Hematopoietic multipotent progenitor cell treated with erythropoietin and hydrocortisone succinate and interleukin-3 and kit ligand, for 4 days (in vitro differentiated cells): ENCODE data around the gene CHRND.

Experiments
- DNase-seq: peaks from one replicate; pipeline ENCODE4 v3.0.0-alpha.2; 2015

The CHRND gene

DNA sequence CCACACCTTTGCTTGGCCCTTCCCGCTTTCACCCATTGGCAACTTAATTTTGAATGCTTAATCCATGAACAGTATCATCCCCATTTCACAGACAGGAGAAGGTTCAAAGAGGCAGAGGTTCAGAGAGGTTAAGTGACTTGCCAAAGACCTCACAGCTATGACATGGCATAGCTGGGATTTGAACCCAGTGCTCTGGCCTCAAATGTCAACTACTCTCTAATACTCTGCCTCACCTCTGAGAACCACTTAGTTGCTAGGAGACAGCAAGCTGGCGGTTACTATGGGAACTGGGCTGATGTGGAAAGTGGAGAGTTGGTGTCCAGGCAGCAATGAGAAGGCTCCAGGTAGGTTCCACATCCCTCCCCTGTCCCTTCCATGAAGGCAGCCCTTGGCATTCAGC is 21.5 kb upstream of the CHRND start:
- no peak for DNase-seq

DNA sequence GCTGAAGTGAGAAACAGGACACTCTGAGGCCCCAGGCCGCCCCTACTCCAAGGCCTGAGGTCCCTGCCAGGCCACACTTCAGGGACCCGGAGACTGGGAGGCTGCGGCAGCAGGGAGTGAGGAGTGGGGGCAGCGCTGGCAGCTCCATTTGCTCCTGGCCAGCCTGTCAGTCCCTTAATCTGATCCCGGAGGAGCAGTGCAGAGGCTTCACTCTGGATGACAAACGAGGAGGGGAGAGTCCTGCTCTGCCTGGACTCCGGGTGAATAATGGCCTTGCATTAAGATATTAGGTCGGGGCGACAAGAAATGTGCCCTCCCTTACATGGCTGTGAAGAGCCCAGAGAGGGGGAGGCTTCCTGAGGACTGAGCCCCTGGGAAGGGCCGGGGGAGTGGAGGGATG is 20.1 kb upstream of the CHRND start:
- DNase-seq = no peak

DNA sequence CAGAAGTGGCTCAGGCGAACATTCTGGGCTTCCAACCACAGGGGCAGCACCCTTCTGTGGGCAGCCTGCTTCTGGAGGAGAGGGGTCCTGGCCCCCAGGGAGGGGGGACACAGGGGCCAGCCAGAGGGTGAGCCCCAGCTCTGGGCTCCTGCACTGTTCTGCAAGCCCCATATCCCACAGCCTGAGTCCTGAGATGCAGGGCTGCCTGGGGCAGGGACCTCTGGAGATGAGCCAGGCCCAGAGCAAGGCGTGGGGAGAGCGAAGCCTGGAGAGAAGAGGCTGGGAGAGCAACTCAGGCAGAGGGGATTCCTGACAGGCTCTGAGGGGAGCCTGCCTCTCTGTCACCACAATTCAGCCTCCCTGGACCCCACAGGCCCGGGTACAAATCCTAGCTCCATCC is 19.3 kb upstream of the CHRND start:
- no peak for DNase-seq

GRCh38 chr2:232508251-232508650 is 17.7 kb upstream of the CHRND start:
- no peak for DNase-seq

DNA sequence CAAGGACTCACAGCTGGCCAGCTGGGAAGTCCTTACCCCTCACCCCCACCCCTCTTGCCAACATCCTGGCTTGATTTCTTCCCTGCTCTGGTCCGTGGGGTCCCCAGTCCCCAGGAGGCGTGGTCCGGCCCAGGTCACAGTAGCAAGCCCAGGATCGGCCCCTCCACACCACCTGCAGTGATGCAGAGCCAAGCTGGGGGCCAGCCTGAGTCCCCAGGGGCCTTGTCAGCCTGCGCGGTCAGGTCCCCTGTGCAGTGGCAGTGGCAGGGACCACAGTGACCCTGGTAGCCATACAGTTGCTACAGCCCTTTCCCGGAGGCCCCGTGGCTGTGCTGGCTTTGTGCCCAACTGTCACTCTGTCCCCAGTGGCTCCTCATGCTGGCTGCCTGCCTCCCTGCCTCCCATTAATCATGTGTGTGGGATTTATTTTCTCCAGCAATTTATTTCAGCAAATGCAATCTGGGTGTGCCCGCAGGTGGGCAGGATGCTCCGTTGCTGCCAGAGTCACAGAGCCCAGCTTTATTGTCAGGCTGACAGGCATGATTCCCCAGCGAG is 14.5 kb upstream of the CHRND start:
- no peak for DNase-seq

DNA sequence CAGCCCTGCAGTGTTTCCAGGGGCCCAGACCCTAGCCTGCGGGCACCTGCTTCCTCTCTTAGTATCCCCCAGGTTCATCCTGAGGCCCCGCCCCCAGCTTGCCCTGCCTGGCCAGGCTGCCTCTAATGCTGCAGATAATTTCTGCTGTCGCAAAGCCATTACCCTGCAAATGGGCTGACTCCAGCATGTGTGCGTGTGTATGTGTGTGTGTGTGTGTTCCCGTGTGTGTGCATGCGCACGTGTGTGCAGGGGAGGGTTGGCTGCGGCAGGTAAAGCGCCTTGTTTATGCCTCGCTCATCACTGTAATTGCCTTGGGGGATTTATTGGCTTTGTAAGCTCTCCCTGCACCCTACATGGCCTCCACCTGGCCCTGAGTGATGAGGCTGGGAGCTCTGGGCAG is 13.4 kb upstream of the CHRND start:
- no peak for DNase-seq

GRCh38 chr2:232513353-232513752 is 12.6 kb upstream of the CHRND start:
- DNase-seq = no peak

DNA sequence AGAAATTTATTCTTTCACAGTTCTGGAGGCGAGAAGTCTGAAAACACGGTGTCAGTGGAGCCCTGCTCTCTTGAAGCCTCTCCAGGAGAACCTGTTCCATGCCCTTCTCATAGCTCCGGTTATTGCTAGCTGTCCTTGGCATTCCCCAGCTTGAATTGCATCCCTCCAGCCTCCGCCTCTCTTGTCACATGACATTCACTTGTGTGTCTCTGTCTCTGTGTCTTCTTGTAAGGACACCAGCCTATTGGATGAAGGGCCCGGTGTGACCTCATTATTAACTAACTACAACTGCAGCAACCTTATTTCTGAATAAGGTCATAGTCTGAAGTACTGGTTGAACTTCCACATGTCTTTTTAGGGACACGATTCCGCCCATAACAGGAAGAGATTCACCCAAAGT is 10.3 kb upstream of the CHRND start:
- DNase-seq = no peak

DNA sequence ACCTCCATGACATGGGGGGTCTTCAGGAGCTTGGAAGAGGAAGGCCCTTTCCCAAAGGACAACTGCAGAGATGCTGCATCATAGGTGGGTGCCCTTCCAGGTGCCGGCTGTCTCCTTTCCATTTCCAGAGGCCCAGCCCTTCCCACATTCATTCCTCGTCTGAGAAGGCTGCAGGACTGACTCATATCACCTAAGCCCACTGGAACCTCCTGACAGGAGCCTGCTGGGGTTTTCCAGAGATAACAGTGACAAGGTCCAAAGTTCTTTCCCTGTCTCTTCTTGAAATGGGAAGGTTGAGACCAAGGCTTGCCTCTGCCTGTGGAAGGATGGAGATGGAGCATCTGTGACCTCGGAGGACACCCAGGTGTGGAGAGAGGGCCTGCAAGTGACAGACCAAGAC is 9.4 kb upstream of the CHRND start:
- DNase-seq = no peak

- no peak for DNase-seq
Observed at GRCh38 chr2:232518844-232519243, 7.1 kb upstream of the CHRND start.

DNA sequence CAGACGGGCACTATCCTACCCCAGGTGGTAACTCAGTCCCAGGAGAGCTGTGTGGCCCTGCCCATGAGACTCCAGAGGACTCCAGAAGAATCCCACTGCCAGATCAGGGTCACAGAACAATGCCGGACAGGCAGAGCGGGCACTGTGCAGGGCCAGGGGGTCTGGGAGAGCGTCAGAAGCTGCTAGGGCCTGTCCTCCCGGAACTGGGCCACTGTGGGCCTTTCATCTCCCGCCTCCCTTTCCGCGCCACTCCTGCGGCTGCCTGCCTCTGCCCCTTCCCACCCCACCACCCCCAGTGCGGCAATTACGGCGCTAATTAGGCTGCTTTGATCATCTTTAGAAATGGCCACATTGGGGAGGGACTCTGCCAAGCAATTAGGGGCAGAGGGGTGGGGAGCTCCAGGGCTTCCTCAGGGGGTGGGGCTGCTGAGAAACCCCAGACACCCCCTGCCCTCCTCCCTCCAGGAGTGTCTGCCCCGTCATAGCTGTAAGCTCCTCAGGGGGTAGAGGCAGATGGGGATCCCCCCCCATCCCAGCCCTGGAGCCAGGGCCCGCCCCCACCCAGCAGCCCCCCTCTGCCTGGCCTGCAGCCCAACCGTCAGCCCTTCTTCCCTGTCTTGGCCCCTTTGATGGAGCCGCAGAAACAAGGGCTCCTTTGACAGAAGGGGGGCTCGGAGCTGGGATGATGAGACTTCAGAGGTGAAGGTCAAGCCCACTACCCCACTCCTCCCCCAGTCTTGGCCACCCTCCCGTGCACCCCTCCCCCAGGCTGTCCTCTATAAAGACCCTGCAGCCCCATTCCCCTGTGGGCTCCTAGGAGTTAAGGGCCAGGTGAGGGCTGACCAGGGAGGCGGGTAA is 6.2 kb upstream of the CHRND start, which contains the start of gene PRSS56:
Gene PRSS56, plus strand, starts transcription at position 808 of the 858 bp plus-strand sequence. CDS start 211 bp downstream, outside the sequence.
- no peak for DNase-seq

GRCh38 chr2:232520489-232520888 is 5.5 kb upstream of the CHRND start:
- no peak for DNase-seq

GRCh38 chr2:232521098-232521497 is 4.9 kb upstream of the CHRND start:
- DNase-seq = no peak

DNA sequence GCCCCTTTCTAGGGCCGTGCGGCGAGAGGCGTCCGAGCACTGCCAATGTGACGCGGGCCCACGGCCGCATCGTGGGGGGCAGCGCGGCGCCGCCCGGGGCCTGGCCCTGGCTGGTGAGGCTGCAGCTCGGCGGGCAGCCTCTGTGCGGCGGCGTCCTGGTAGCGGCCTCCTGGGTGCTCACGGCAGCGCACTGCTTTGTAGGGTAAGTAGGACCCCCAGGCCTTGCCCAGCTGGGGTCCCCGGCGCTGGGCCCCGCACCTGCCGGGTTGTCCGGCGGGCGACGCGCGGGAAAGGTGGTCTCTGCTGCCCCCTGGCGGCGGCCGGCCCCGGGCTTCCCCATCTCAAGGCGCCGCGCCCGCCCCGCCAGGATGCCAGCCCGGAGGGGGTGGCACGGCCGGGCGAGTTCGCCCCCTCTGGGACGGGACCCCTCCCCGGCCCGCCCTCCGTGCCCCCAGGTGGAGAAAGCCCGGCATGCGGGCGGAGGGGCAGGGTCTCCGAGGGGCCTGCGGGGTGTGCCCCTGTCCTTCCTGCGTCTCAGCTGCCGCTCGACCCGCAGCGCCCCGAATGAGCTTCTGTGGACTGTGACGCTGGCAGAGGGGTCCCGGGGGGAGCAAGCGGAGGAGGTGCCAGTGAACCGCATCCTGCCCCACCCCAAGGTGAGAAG is 3.9 kb upstream of the CHRND start:
- DNase-seq = peak; percentile 60

- no peak for DNase-seq
Observed at GRCh38 chr2:232522623-232523401, 3.1 kb upstream of the CHRND start.

- DNase-seq = no peak
Observed at GRCh38 chr2:232523402-232523681, 2.6 kb upstream of the CHRND start.

- DNase-seq = peak; percentile 87
Observed at GRCh38 chr2:232523682-232524597, 2.0 kb upstream of the CHRND start.

DNA sequence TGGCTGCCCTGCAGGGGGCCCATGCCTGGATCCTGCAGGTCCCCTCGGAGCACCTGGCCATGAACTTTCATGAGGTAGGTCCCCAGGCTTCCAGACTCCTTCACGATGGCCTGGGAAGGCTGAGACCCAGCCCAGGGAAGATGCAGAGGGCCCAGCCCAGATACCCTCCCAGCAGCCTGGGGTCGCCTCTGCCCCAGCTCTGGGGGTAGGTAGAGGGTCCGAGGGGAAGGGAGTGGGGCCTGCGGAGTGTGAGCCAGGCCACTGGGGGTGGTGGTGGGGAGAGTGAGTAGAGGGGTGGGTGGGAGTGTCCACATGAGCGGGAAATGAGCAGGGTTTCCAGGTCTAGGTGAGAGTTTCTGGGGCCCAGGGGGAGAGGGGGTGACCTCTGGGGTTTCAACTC is 1.2 kb upstream of the CHRND start:
- no peak for DNase-seq

- DNase-seq = no peak
Observed at GRCh38 chr2:232525199-232525598, 761 bp upstream of the CHRND start.

DNA sequence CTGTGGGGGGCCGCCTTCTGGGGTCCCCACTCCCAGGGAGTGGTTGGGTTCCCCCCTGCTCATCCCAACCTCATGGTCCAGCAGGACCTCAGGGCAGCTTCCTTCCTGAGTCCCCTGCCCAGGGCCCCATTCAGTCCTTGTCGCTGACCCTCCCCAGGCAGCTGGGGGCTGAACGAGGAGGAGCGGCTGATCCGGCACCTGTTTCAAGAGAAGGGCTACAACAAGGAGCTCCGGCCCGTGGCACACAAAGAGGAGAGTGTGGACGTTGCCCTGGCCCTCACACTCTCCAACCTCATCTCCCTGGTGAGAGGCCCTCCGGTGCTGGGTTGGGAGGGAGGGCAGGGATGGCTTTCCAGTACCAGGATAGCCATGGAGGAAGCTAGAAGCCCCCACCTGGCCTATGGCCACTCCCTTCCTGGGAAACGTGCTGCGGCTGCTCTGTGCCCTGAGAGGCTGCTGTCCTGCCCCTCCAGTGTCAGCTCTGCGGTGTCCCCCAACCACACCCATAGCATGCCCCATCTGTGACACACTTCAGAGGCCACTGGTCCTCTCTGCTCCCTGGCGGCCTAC is 497 bp downstream of the CHRND start:
- DNase-seq = no peak

DNA sequence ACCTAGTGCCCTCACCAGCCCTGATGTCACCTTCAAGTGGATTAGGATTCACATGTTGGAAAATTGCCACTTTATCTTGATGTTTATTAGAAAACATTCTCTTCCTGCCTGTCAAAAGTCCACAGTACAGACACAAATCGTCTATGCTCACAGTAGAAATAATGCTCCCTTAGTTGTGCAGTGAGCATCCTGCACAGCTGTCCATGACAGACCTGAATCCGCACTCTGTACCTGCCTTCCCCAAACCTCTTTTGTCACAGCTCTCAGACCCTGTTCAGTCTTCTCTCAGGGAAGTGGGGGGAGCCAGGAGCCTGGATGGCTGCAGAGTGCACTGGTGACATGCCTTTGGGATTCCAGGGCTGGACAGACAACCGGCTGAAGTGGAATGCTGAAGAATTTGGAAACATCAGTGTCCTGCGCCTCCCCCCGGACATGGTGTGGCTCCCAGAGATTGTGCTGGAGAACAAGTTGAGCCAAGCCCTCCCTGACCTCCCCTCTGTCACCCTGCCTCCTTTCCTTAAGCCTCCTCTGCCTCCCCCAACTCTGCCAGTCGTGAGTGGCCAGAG is 2.0 kb downstream of the CHRND start:
- no peak for DNase-seq
